HUDEP-2 (cell line): ENCODE measurements around the gene AMZ1.
"Not testable (repeated sequence)": the region's sequence is repeated elsewhere in the genome, so short reads cannot be mapped to it uniquely, and the experiment has no call there.

Experiments
- DNase-seq, 76 experiments: peaks; one replicate each; lab custom pipeline; 2025; ENCODE audit not compliant: unreplicated experiment in 76 of 76; lab: John Stamatoyannopoulos, UW

Gene AMZ1

GRCh38 chr7:2737771-2738540 is 50.0 kb downstream of the AMZ1 start:
- DNase-seq: no peak

GRCh38 chr7:2738766-2739549 is 51.0 kb downstream of the AMZ1 start:
- no peak for DNase-seq

GRCh38 chr7:2743523-2744185 is 55.7 kb downstream of the AMZ1 start:
- DNase-seq: not testable (repeated sequence)

GRCh38 chr7:2748684-2749083 is 60.7 kb downstream of the AMZ1 start:
- not testable (repeated sequence) for DNase-seq

GRCh38 chr7:2750004-2750407 is 62.0 kb downstream of the AMZ1 start:
- no peak for DNase-seq

GRCh38 chr7:2751086-2751485 is 63.1 kb downstream of the AMZ1 start:
- DNase-seq: no peak

- no peak for DNase-seq
Observed at GRCh38 chr7:2753148-2753547, 65.1 kb downstream of the AMZ1 start.

GRCh38 chr7:2754086-2754485 is 66.1 kb downstream of the AMZ1 start:
- no peak for DNase-seq

GRCh38 chr7:2754912-2755311 is 66.9 kb downstream of the AMZ1 start:
- DNase-seq: no peak

GRCh38 chr7:2755531-2755930 is 67.5 kb downstream of the AMZ1 start:
- DNase-seq: no peak

GRCh38 chr7:2757361-2757903 is 69.4 kb downstream of the AMZ1 start:
- DNase-seq: peak in 9 of 76 experiments; percentile 13 to 53 (median 38)

GRCh38 chr7:2757904-2758672 is 70.1 kb downstream of the AMZ1 start:
- DNase-seq: peak in 71 of 76 experiments; percentile 18 to 86 (median 61)

- no peak for DNase-seq
Observed at GRCh38 chr7:2758673-2759616, 70.9 kb downstream of the AMZ1 start.

- no peak for DNase-seq
Observed at GRCh38 chr7:2759736-2760097, 71.7 kb downstream of the AMZ1 start.

- DNase-seq: peak in 58 of 76 experiments; percentile 2 to 68 (median 34)
Observed at GRCh38 chr7:2760098-2760889, 72.3 kb downstream of the AMZ1 start.

- no peak for DNase-seq
Observed at GRCh38 chr7:2761131-2761624, 73.2 kb downstream of the AMZ1 start.

GRCh38 chr7:2761801-2762497 is 73.9 kb downstream of the AMZ1 start:
- no peak for DNase-seq

GRCh38 chr7:2763597-2763996 is 75.6 kb downstream of the AMZ1 start:
- no peak for DNase-seq
